ENCODE data around the gene TMEM176A. TPM values are rescaled to one million over a fixed set of nuclear protein-coding genes. Genes with fewer than 3 reads are reported as not detected.
A peak's percentile ranks its signal among the peaks of the same experiment; 100 is the strongest.

The TMEM176A gene
- total and polyA plus RNA-seq, 3 donors from 2014 or later: 1.6 to 34.7 (median 4.2) TPM

GRCh38 chr7:150780292-150780691 is 20.3 kb upstream of the TMEM176A start:
- TF ChIP-seq, protein P1, sequence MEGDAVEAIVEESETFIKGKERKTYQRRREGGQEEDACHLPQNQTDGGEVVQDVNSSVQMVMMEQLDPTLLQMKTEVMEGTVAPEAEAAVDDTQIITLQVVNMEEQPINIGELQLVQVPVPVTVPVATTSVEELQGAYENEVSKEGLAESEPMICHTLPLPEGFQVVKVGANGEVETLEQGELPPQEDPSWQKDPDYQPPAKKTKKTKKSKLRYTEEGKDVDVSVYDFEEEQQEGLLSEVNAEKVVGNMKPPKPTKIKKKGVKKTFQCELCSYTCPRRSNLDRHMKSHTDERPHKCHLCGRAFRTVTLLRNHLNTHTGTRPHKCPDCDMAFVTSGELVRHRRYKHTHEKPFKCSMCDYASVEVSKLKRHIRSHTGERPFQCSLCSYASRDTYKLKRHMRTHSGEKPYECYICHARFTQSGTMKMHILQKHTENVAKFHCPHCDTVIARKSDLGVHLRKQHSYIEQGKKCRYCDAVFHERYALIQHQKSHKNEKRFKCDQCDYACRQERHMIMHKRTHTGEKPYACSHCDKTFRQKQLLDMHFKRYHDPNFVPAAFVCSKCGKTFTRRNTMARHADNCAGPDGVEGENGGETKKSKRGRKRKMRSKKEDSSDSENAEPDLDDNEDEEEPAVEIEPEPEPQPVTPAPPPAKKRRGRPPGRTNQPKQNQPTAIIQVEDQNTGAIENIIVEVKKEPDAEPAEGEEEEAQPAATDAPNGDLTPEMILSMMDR (IDR thresholded peaks at IDR 0.05): no peak
- TF ChIP-seq POLR2A (IDR thresholded peaks at IDR 0.05): no peak
- Histone ChIP-seq H3K36me3 (ENCODE audit: low read depth, missing control alignments) (no peaks in the 10 kb centered on the region), H3K27me3 (no peaks in the 10 kb centered on the region), H3K4me1 (peaks cover 10% of the 10 kb centered on the region), H3K4me3 (no peak overlapping the region), H3K27ac (no peak overlapping the region), H3K9me3 (no peaks in the 10 kb centered on the region)
- DNase-seq: no peak
- 61 to 75% methylated on average over 3 of the region's 3 CpGs for WGBS, 2 donors
- intact Hi-C loops (cut with DNase I; ENCODE audit: low total_unique reads): no loop called here

DNA sequence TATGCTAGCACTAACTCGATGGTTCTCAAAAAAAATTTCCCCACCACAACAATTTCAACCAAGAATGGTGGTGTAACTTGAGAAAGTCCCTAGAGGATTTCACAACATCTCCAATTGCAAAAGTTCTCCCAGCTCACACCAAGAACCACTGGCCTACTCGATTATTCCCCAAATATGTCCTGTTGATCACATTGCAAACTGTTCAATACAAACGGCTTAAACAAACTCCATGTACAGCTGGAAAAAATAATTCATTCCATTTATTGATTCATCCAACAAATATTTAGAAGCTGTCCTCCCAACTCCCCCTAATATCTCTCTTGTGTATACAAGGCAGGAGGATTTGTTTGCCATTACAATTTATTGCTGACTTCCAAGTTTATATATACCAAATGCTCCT is 19.5 kb upstream of the TMEM176A start:
- WGBS, 2 donors: 53 to 63% methylated on average over 3 of the region's 3 CpGs
- TF ChIP-seq, protein P1 (IDR thresholded peaks at IDR 0.05): no peak
- no peak for TF ChIP-seq POLR2A (IDR thresholded peaks at IDR 0.05)

DNA sequence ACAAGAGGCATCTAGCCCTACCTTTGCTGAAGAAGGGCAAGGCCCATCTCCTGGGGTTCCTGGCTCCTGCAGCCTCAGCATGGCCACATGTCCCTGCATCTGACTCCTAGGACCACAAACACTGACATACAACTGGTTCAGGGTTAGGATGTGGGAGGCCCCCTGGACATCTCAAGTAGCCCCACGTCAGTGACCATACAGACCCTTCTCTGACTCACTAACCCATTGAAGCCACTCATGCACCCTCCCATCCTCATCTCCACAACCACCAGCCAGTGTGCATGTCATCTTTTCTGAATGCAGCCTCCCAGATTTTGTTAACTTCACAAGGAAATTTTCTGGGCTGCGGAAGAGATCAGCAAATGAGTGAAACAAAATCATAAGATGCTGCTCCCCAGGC is 18.6 kb upstream of the TMEM176A start:
- WGBS, 2 donors: 97 to 100% methylated on average over 2 of the region's 2 CpGs
- Histone ChIP-seq H3K27me3 (no peaks in the 10 kb centered on the region), H3K27ac (no peak overlapping the region), H3K36me3 (ENCODE audit: low read depth, missing control alignments) (no peaks in the 10 kb centered on the region), H3K4me3 (no peak overlapping the region), H3K9me3 (no peaks in the 10 kb centered on the region), H3K4me1 (peaks cover 10% of the 10 kb centered on the region)
- TF ChIP-seq, protein P1 (IDR thresholded peaks at IDR 0.05): no peak
- no peak for TF ChIP-seq POLR2A (IDR thresholded peaks at IDR 0.05)
- intact Hi-C loops (cut with DNase I; ENCODE audit: low total_unique reads): no loop called here
- no peak for DNase-seq

More for the DNA sequence above, 19.5 kb upstream of the TMEM176A start:
- no peak overlapping the region for H3K4me3 ChIP-seq
- peaks cover 10% of the 10 kb centered on the region for H3K4me1 ChIP-seq
- no peak overlapping the region for H3K27ac ChIP-seq
- intact Hi-C loops (cut with DNase I; ENCODE audit: low total_unique reads): no loop called here
- DNase-seq: no peak
- H3K9me3 ChIP-seq: no peaks in the 10 kb centered on the region
- no peaks in the 10 kb centered on the region for H3K27me3 ChIP-seq
- H3K36me3 ChIP-seq (ENCODE audit: low read depth, missing control alignments): no peaks in the 10 kb centered on the region

DNA sequence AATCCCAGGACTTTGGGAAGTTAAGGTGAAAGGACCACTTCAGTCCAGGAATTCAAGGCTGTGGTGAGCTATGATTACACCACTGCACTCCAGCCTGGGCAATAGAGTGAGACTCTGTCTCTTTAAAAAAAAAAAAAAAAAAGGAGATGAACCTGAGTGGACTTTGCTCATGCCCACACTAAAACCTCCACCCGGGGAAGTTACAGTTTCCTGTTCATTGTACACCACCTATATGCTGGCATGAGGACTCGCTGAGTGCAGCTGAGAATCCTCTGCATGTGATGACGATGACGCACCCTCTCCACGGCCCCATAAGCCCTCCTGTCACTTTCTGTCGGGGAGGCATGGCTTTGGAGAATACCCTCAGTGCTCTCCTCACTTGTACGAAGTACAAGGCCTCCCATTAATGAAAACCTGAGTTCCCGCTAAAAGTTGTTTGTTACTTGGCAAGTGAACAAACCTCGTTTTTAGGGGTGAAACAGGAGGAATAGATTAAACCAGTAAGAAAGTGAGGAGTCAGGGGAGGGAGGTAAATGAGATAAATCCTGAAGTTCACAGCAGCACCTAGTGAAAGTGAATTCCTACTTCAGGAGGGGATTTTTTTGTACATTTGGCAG is 16.3 kb upstream of the TMEM176A start:
- no peaks in the 10 kb centered on the region for H3K27me3 ChIP-seq
- TF ChIP-seq POLR2A (IDR thresholded peaks at IDR 0.05): no peak
- TF ChIP-seq, protein P1 (IDR thresholded peaks at IDR 0.05): no peak
- no peaks in the 10 kb centered on the region for H3K36me3 ChIP-seq (ENCODE audit: low read depth, missing control alignments)
- H3K4me3 ChIP-seq: no peak overlapping the region
- DNase-seq: peak; percentile 28
- no peak overlapping the region for H3K27ac ChIP-seq
- 58 to 78% methylated on average over 9 of the region's 9 CpGs for WGBS, 2 donors
- peaks cover 20% of the 10 kb centered on the region for H3K4me1 ChIP-seq
- no peaks in the 10 kb centered on the region for H3K9me3 ChIP-seq
- intact Hi-C loops (cut with DNase I; ENCODE audit: low total_unique reads): no loop called here

DNA sequence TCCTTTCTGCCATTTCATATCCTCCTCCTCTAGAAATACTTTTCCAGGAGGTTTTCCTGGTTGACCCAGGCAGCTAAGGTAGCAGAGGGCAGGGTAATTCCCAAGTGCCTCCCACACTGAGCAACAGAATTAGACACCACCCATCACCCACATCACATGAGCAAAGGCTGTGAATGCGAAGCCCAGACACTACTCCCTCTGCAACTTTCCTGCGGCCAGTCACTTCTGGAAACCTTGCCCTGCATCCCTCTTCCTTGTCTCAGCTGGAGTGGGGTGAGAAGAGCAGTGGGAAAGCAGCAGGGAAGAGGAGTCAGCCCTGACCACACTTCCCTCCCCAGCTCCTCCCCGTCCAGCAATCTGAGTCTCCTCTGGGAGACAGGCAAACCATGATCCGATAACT is 15.6 kb upstream of the TMEM176A start:
- H3K27me3 ChIP-seq: no peaks in the 10 kb centered on the region
- TF ChIP-seq, protein P1 (IDR thresholded peaks at IDR 0.05): no peak
- TF ChIP-seq POLR2A (IDR thresholded peaks at IDR 0.05): no peak
- 54 to 72% methylated on average over 4 of the region's 4 CpGs for WGBS, 2 donors
- no peaks in the 10 kb centered on the region for H3K9me3 ChIP-seq
- intact Hi-C loops (cut with DNase I; ENCODE audit: low total_unique reads): no loop called here
- H3K4me1 ChIP-seq: peaks cover 20% of the 10 kb centered on the region
- H3K27ac ChIP-seq: no peak overlapping the region
- no peaks in the 10 kb centered on the region for H3K36me3 ChIP-seq (ENCODE audit: low read depth, missing control alignments)
- no peak overlapping the region for H3K4me3 ChIP-seq
- DNase-seq: peak; percentile 44
